PC-3 (cell line): Measurements from ENCODE around the gene SARM1. TPM values are rescaled to one million over a fixed set of nuclear protein-coding genes. Genes with fewer than 3 reads are reported as not detected.

ENCODE experiments used
- ATAC-seq: fragments of 200-7000 bp; cut with Tn5 transposase; 2 replicates; pipeline ENCODE4 v1.9.1; 2020; ENCODE audit warnings: mild to moderate bottlenecking, moderate library complexity
- BruUV-seq: library from RNA; stranded (reverse); fragments of 400-500 nt; replicated peaks from 2 replicates; lab custom pipeline; 2021; lab: Mats Ljungman, UMichigan
- CTCF ChIA-PET: fragments of 300-600 bp; sonication (Branson Sonifier 250); formaldehyde crosslinking; loops from one replicate; lab custom pipeline; 2022; ENCODE audit warnings: antibody characterized with exemption; lab: Charles Lee
- POLR2A ChIA-PET: fragments of 300-600 bp; sonication (Branson Sonifier 250); formaldehyde crosslinking; loops from one replicate; lab custom pipeline; 2022; ENCODE audit warnings: antibody characterized with exemption; ENCODE audit not compliant: unreplicated experiment; lab: Charles Lee
- DNase-seq: peaks from one replicate; pipeline ENCODE4 v3.0.0-alpha.2; 2015
- H2AFZ ChIP-seq: fragments of 300-600 bp; sonication (generic); 2 replicates; pipeline ENCODE4 v1.6.0; 2016; ENCODE audit warnings: antibody characterized with exemption, low read length
- H3F3A ChIP-seq: fragments of 300-600 bp; sonication (generic); one replicate; pipeline ENCODE4 v1.6.0; 2017; ENCODE audit warnings: antibody characterized with exemption, low read length, control low read depth, mild to moderate bottlenecking; ENCODE audit not compliant: unreplicated experiment
- H3K27ac ChIP-seq: fragments of 300-600 bp; sonication (generic); 2 replicates; pipeline ENCODE4 v1.5.1; 2016; ENCODE audit warnings: mild to moderate bottlenecking, low read length
- H3K27me3 ChIP-seq: fragments of 300-600 bp; sonication (generic); 2 replicates; pipeline ENCODE4 v1.6.1; 2016; ENCODE audit warnings: low read length, mixed read lengths
- H3K36me3 ChIP-seq: fragments of 300-600 bp; sonication (generic); 2 replicates; pipeline ENCODE4 v1.6.1; 2016; ENCODE audit warnings: low read depth, mixed run types, low read length, mixed read lengths
- H3K4me1 ChIP-seq: fragments of 300-600 bp; sonication (generic); 2 replicates; pipeline ENCODE4 v1.5.1; 2016; ENCODE audit warnings: low read length; ENCODE audit not compliant: insufficient read depth
- H3K4me2 ChIP-seq: fragments of 300-600 bp; sonication (generic); 2 replicates; pipeline ENCODE4 v1.6.0; 2016; ENCODE audit warnings: low read length
- H3K4me3 ChIP-seq: fragments of 300-600 bp; sonication (generic); 2 replicates; pipeline ENCODE4 v1.5.1; 2016; ENCODE audit warnings: mild to moderate bottlenecking, low read length, mixed read lengths
- H3K79me2 ChIP-seq: fragments of 300-600 bp; sonication (generic); 2 replicates; pipeline ENCODE4 v1.6.1; 2017; ENCODE audit warnings: low read length, mixed read lengths
- H3K9ac ChIP-seq: fragments of 300-600 bp; sonication (generic); 2 replicates; pipeline ENCODE4 v1.6.0; 2016; ENCODE audit warnings: mild to moderate bottlenecking, low read length
- H3K9me2 ChIP-seq: fragments of 300-600 bp; sonication (generic); replicated peaks from 2 replicates; pipeline ENCODE4 v1.6.1; 2016; ENCODE audit warnings: mixed run types, low read length, mixed read lengths
- H3K9me3 ChIP-seq: fragments of 300-600 bp; sonication (generic); 2 replicates; pipeline ENCODE4 v1.6.1; 2016; ENCODE audit warnings: low read length, mixed read lengths
- H4K20me1 ChIP-seq: fragments of 300-600 bp; sonication (generic); 2 replicates; pipeline ENCODE4 v1.6.1; 2016; ENCODE audit warnings: low read length, mixed read lengths
- EZH2 ChIP-seq: fragments of 300-600 bp; sonication (generic); IDR thresholded peaks from one replicate; pipeline ENCODE4 v1.6.1; 2017; ENCODE audit warnings: antibody characterized with exemption, mild to moderate bottlenecking, low read length; ENCODE audit not compliant: unreplicated experiment
- EZH2phosphoT487 ChIP-seq: fragments of 300-600 bp; sonication (generic); IDR thresholded peaks from 2 replicates; pipeline ENCODE4 v1.6.1; 2018; ENCODE audit warnings: mild to moderate bottlenecking, antibody characterized with exemption, low read length, borderline replicate concordance
- intact Hi-C: fragments of 100-400 bp; cut with micrococcal nuclease; formaldehyde crosslinking; loops from 2 replicates; pipeline ENCODE4 v1.9.0; 2023
- total RNA-seq: library from RNA; depleted of rRNA; stranded (reverse); fragments of >200 nt; gene quantifications from 2 replicates; pipeline ENCODE4 v1.2.3, GENCODE V29; 2014
- TF ChIP-seq, protein P1 (sequence below): fragments of 300-600 bp; sonication (generic); conservative IDR thresholded peaks from 2 replicates; pipeline ENCODE4 v1.5.1; 2017; ENCODE audit warnings: antibody characterized with exemption, low read depth, mild to moderate bottlenecking, low read length

Gene SARM1
- total RNA-seq, 1 experiment from 2014 or later: 6.7 TPM

DNA sequence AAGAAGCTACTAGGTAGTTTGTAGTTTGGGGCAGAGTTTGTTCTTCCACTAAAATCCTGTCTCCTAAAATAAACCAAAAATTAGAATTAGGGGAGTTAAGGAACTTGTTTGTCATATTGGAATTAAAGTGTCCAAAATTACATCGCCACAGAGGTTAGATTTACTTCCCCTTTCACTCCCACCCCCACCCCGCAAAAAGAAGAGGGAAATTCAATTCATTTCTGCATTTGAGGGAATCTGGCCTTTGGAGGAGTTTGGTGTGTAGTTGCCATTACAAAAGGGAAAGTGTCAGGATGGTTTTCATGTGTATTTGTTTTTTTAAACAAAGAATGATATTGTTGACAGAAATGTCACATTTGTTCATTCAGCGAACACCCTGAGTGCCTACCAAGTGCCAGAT is 46.7 kb upstream of the SARM1 start:
- CTCF ChIA-PET: no interaction called here
- H3K27ac ChIP-seq: peak overlapping the region; percentile 94; the same call in 1 of the 2 replicates

DNA sequence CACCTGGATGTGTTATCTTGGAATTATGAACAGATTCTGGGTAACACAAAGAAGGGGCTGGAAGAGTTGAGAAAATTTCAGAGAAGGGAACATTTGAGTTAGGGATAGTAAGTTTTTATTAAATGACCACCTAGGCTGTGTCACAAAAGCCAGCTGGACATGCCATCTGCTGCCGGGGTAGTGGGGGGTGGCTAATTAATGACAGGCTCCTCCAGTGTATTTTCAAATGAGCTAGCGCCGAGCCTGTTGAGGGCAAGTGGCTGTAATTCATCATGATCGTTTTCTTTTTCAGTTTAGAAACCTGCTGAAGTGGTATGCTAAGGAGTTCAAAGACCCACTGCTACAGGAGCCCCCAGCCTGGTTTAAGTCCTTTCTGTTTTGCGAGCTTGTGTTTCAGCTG is 46.3 kb upstream of the SARM1 start:
- Histone ChIP-seq H3K79me2 (peaks cover 56% of the 10 kb centered on the region), H3K9me2 (no peaks in the 10 kb centered on the region), H3K36me3 (peaks cover 13% of the 10 kb centered on the region), H3K9me3 (no peaks in the 10 kb centered on the region), H3K4me2 (peak overlapping the region; percentile 75; the same call in 1 of the 2 replicates), H3K4me3 (0 out of 2 replicates have a peak overlapping the region, but pooled peaks have one; percentile 29), H3F3A (peaks cover 4% of the 10 kb centered on the region), H3K9ac (peak overlapping the region; percentile 56), H2AFZ (no peak overlapping the region), H4K20me1 (no peaks in the 10 kb centered on the region), H3K27me3 (no peaks in the 10 kb centered on the region), H3K27ac (peak overlapping the region; percentile 94), H3K4me1 (peaks cover 67% of the 10 kb centered on the region)
- intact Hi-C loops: loop anchor here (5.0 kb wide), 1 partner anchor 93 kb away; no protein-coding TSS in a partner anchor
- BruUV-seq: no TSS peak
- ATAC-seq (no peak), DNase-seq (no peak)
- ChIA-PET POLR2A (no interaction called here), CTCF (no interaction called here)
- TF ChIP-seq, protein P1, sequence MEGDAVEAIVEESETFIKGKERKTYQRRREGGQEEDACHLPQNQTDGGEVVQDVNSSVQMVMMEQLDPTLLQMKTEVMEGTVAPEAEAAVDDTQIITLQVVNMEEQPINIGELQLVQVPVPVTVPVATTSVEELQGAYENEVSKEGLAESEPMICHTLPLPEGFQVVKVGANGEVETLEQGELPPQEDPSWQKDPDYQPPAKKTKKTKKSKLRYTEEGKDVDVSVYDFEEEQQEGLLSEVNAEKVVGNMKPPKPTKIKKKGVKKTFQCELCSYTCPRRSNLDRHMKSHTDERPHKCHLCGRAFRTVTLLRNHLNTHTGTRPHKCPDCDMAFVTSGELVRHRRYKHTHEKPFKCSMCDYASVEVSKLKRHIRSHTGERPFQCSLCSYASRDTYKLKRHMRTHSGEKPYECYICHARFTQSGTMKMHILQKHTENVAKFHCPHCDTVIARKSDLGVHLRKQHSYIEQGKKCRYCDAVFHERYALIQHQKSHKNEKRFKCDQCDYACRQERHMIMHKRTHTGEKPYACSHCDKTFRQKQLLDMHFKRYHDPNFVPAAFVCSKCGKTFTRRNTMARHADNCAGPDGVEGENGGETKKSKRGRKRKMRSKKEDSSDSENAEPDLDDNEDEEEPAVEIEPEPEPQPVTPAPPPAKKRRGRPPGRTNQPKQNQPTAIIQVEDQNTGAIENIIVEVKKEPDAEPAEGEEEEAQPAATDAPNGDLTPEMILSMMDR: no peak
- TF ChIP-seq EZH2 (no peak), EZH2phosphoT487 (no peak)

More for the DNA sequence above, 46.7 kb upstream of the SARM1 start:
- Histone ChIP-seq H3K4me2 (no peak overlapping the region), H3K4me3 (no peak overlapping the region), H3K9ac (no peak overlapping the region; the same call in 1 of the 2 replicates), H2AFZ (no peak overlapping the region), H3K9me3 (no peaks in the 10 kb centered on the region), H3K79me2 (peaks cover 60% of the 10 kb centered on the region), H3K27me3 (no peaks in the 10 kb centered on the region), H3K4me1 (peaks cover 71% of the 10 kb centered on the region), H3F3A (peaks cover 4% of the 10 kb centered on the region), H4K20me1 (no peaks in the 10 kb centered on the region), H3K36me3 (peaks cover 13% of the 10 kb centered on the region), H3K9me2 (no peaks in the 10 kb centered on the region)
- intact Hi-C loops: loop anchor here (5.0 kb wide), 1 partner anchor 92 kb away; no protein-coding TSS in a partner anchor
- ATAC-seq: no peak
- POLR2A ChIA-PET: no interaction called here
- TF ChIP-seq EZH2phosphoT487: no peak
- no peak for DNase-seq
- BruUV-seq: no TSS peak

DNA sequence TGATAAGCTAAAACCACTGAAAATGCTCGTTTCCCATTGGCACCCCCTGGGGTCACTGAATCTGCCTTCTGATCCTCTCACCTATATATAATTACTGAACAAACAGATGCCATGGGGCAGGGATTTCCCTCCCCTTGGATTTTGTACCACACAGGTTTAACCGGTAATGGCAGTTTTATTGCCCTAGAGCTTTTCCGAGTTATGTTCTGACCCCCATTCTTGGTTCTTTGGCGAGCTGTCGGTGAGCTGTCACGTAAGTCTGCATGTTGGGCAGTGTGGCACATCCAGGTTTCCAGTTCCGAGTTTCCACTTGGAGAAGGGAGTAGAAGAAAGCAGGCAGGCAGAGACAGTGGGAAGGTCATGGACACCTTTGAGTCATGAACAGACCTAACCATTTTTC is 45.4 kb upstream of the SARM1 start:
- Histone ChIP-seq H3K4me1 (peaks cover 58% of the 10 kb centered on the region), H3K36me3 (peaks cover 13% of the 10 kb centered on the region), H3K9ac (peak overlapping the region; percentile 60), H3F3A (peaks cover 4% of the 10 kb centered on the region), H2AFZ (no peak overlapping the region), H4K20me1 (no peaks in the 10 kb centered on the region), H3K79me2 (peaks cover 47% of the 10 kb centered on the region), H3K4me2 (peak overlapping the region; percentile 75), H3K27me3 (no peaks in the 10 kb centered on the region), H3K27ac (peak overlapping the region; percentile 94), H3K9me3 (no peaks in the 10 kb centered on the region), H3K4me3 (peak overlapping the region; percentile 29; the same call in 1 of the 2 replicates), H3K9me2 (no peaks in the 10 kb centered on the region)
- DNase-seq (peak; percentile 90), ATAC-seq (peak; percentile 20; the same call in 1 of the 2 replicates)
- no peak for TF ChIP-seq EZH2
- no peak for TF ChIP-seq EZH2phosphoT487
- TF ChIP-seq, protein P1: no peak
- ChIA-PET CTCF (interaction anchor here (0.8 kb wide), 1 partner anchor 92 kb away, joined by 4 read pairs; no protein-coding TSS in a partner anchor), POLR2A (no interaction called here)
- intact Hi-C loops: loop anchor here (5.0 kb wide), 1 partner anchor 94 kb away; no protein-coding TSS in a partner anchor
- no TSS peak for BruUV-seq
